SH-SY5Y (cell line): ENCODE data around the gene VASH2.

Experiments used
- GATA2 ChIP-seq: IDR thresholded peaks from 2 replicates; pipeline ENCODE4 v1.6.1; 2011; ENCODE audit warnings: mild to moderate bottlenecking, low read depth, low read length
- GATA3 ChIP-seq: IDR thresholded peaks from 2 replicates; pipeline ENCODE4 v1.6.1; 2011; ENCODE audit warnings: low read depth, mild to moderate bottlenecking, low read length, moderate library complexity

GRCh38 chr1:212954514-212954913 lies 4.2 kb downstream of the VASH2 start:
- TF ChIP-seq GATA3 (no peak), GATA2 (no peak)
